Measurements from ENCODE around the gene F5. TPM values are rescaled to one million over a fixed set of nuclear protein-coding genes. Genes with fewer than 3 reads are reported as not detected.

The F5 gene
- total and polyA plus RNA-seq, 2 of the 13 experiments (the other 11 are each of a cell fraction or from before 2014, with no cell fraction given): 38.3 to 64.0 TPM

DNA sequence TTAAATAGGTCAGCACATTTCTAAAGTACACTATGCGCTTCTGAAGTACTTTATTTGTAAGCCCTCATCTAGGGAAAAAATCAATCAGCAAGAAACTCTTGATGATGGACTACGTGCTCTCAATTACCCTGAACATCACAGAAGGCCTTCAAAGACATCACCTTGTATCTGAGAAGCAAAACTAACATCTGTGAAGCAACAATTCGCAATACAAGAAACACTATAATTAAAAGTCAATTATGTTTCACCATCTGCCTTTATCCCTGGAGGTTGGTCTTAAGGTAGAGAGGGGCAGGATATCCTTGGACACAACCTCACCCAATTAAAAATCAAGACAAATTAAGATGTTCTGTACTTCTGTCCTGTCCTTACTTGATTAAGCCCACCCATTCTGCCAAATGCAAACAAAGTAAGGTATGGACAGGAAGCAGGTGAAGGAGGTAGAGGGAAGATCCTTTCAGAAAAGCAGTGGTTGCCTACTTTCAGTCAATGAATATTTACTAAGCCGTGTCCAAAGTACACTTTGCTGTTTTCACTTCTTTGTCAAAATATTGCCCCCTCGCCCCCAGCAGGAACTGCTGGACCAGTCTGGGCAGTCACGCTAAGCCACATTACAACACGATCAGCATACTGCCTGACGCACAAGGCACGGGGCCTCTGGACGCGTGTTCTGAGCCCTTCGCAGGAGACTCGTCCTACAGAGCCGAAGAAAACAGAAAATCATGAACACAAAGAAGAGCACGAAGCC lies 101.4 kb downstream of the F5 start (continued):
- TF ChIP-seq, protein P1, sequence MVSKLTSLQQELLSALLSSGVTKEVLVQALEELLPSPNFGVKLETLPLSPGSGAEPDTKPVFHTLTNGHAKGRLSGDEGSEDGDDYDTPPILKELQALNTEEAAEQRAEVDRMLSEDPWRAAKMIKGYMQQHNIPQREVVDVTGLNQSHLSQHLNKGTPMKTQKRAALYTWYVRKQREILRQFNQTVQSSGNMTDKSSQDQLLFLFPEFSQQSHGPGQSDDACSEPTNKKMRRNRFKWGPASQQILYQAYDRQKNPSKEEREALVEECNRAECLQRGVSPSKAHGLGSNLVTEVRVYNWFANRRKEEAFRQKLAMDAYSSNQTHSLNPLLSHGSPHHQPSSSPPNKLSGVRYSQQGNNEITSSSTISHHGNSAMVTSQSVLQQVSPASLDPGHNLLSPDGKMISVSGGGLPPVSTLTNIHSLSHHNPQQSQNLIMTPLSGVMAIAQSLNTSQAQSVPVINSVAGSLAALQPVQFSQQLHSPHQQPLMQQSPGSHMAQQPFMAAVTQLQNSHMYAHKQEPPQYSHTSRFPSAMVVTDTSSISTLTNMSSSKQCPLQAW (CRISPR knock-in tag; IDR thresholded peaks at IDR 0.05): peak; percentile 46; the same call in 1 of the 2 replicates
- TF ChIP-seq, protein P2, sequence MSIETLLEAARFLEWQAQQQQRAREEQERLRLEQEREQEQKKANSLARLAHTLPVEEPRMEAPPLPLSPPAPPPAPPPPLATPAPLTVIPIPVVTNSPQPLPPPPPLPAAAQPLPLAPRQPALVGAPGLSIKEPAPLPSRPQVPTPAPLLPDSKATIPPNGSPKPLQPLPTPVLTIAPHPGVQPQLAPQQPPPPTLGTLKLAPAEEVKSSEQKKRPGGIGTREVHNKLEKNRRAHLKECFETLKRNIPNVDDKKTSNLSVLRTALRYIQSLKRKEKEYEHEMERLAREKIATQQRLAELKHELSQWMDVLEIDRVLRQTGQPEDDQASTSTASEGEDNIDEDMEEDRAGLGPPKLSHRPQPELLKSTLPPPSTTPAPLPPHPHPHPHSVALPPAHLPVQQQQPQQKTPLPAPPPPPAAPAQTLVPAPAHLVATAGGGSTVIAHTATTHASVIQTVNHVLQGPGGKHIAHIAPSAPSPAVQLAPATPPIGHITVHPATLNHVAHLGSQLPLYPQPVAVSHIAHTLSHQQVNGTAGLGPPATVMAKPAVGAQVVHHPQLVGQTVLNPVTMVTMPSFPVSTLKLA (IDR thresholded peaks at IDR 0.05): peak; percentile 49; the same call in 1 of the 2 replicates
- TF ChIP-seq ONECUT2 (CRISPR knock-in tag; IDR thresholded peaks at IDR 0.05) (peak; percentile 52; the same call in 1 of the 2 replicates), MED8 (CRISPR knock-in tag; IDR thresholded peaks at IDR 0.05; ENCODE audit: insufficient replicate concordance) (peak; percentile 50), ZNF878 (CRISPR knock-in tag; IDR thresholded peaks at IDR 0.05) (peak; percentile 50; the same call in 1 of the 2 replicates), GABPA (IDR thresholded peaks at IDR 0.05; ENCODE audit: low read depth, low read length) (no peak), GABPA (CRISPR knock-in tag; IDR thresholded peaks at IDR 0.05; ENCODE audit: low read depth) (peak; percentile 53; the same call in 1 of the 2 replicates), ZNF614 (CRISPR knock-in tag; IDR thresholded peaks at IDR 0.05; ENCODE audit: borderline replicate concordance) (no peak), STAT5B (CRISPR knock-in tag; IDR thresholded peaks at IDR 0.05) (no peak), RARA (CRISPR knock-in tag; IDR thresholded peaks at IDR 0.05) (peak; percentile 42), SSRP1 (CRISPR knock-in tag; IDR thresholded peaks at IDR 0.05) (peak; percentile 85; the same call in 1 of the 2 replicates), KMT2B (CRISPR knock-in tag; IDR thresholded peaks at IDR 0.05) (peak; percentile 50; the same call in 1 of the 2 replicates), MXI1 (IDR thresholded peaks at IDR 0.05; ENCODE audit: borderline replicate concordance, low read depth, low read length) (peak; percentile 81; the same call in 1 of the 3 replicates)
- TF ChIP-seq, protein P3, sequence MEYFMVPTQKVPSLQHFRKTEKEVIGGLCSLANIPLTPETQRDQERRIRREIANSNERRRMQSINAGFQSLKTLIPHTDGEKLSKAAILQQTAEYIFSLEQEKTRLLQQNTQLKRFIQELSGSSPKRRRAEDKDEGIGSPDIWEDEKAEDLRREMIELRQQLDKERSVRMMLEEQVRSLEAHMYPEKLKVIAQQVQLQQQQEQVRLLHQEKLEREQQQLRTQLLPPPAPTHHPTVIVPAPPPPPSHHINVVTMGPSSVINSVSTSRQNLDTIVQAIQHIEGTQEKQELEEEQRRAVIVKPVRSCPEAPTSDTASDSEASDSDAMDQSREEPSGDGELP (IDR thresholded peaks at IDR 0.05; ENCODE audit: borderline replicate concordance, low read depth): peak; percentile 61; the same call in 1 of the 2 replicates
- TF ChIP-seq, protein P4, sequence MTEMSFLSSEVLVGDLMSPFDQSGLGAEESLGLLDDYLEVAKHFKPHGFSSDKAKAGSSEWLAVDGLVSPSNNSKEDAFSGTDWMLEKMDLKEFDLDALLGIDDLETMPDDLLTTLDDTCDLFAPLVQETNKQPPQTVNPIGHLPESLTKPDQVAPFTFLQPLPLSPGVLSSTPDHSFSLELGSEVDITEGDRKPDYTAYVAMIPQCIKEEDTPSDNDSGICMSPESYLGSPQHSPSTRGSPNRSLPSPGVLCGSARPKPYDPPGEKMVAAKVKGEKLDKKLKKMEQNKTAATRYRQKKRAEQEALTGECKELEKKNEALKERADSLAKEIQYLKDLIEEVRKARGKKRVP (CRISPR knock-in tag; IDR thresholded peaks at IDR 0.05): peak in 1 of 2 experiments; percentile 58; a peak in 2 of 4 replicates
- TF ChIP-seq, protein P5, sequence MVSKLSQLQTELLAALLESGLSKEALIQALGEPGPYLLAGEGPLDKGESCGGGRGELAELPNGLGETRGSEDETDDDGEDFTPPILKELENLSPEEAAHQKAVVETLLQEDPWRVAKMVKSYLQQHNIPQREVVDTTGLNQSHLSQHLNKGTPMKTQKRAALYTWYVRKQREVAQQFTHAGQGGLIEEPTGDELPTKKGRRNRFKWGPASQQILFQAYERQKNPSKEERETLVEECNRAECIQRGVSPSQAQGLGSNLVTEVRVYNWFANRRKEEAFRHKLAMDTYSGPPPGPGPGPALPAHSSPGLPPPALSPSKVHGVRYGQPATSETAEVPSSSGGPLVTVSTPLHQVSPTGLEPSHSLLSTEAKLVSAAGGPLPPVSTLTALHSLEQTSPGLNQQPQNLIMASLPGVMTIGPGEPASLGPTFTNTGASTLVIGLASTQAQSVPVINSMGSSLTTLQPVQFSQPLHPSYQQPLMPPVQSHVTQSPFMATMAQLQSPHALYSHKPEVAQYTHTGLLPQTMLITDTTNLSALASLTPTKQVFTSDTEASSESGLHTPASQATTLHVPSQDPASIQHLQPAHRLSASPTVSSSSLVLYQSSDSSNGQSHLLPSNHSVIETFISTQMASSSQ (IDR thresholded peaks at IDR 0.05; ENCODE audit: low read depth): peak; percentile 32; the same call in 1 of the 2 replicates
- TF ChIP-seq, protein P5 (CRISPR knock-in tag; IDR thresholded peaks at IDR 0.05; ENCODE audit: borderline replicate concordance): no peak
- TF ChIP-seq, protein P6, sequence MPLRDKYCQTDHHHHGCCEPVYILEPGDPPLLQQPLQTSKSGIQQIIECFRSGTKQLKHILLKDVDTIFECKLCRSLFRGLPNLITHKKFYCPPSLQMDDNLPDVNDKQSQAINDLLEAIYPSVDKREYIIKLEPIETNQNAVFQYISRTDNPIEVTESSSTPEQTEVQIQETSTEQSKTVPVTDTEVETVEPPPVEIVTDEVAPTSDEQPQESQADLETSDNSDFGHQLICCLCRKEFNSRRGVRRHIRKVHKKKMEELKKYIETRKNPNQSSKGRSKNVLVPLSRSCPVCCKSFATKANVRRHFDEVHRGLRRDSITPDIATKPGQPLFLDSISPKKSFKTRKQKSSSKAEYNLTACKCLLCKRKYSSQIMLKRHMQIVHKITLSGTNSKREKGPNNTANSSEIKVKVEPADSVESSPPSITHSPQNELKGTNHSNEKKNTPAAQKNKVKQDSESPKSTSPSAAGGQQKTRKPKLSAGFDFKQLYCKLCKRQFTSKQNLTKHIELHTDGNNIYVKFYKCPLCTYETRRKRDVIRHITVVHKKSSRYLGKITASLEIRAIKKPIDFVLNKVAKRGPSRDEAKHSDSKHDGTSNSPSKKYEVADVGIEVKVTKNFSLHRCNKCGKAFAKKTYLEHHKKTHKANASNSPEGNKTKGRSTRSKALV (CRISPR knock-in tag; IDR thresholded peaks at IDR 0.05): no peak

All from HepG2 (cell line).